Stimulated activated CD4-positive, alpha-beta T cell treated with anti-CD3 and anti-CD28 coated beads, Interleukin-4, amount 100 ng/mL, for 48 hours (primary cell): ENCODE results near the gene SHKBP1.
"Not testable (repeated sequence)": the region's sequence is repeated elsewhere in the genome, so short reads cannot be mapped to it uniquely, and the experiment has no call there.

Experiments used
- DNase-seq, 2 donors: peaks; one replicate each; pipeline ENCODE4 v3.0.0-alpha.2; 2020; ENCODE audit warnings: low read depth in 2 of 2

The SHKBP1 gene

DNA sequence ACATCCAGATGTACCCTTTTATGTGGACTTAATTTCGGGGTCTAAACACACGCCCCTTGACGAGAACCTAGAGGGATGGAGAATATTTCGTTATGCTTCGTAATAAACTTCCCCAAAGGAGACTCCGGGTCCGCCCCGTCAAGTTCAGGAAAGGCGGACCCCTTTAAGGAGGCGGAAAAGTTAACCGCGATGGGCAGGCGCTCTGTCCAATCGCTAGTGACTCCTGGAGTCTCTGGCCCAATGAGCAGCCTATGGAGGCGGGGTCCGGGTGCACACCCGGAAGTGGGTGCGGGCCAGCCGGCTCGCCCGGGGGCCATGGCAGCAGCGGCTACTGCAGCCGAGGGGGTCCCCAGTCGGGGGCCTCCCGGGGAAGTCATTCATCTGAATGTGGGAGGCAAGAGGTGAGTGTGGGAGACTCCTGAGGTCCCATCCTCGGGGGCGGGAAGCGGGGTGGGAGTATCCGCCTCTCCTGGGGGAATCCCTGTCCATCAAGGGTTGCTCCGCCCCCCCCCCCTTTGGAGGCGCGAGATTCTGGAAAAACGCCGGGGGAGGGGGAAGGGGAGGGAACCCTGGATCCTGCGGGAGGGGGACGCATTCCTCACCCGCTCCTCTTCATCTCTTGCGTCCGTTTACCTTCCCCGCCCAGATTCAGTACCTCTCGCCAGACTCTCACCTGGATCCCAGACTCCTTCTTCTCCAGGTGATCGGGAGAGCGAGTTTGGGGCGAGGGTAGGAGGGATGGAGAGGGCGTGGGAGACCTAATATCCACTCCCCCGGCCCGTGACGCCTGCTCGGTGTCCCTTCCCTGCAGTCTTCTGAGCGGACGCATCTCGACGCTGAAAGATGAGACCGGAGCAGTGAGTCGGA is at the start of gene SHKBP1:
SHKBP1 (plus strand) TSS at position 289 of the 867 bp plus-strand sequence; CDS start at position 316, 27 bp downstream.
- peak; percentile 84 to 91 for DNase-seq

DNA sequence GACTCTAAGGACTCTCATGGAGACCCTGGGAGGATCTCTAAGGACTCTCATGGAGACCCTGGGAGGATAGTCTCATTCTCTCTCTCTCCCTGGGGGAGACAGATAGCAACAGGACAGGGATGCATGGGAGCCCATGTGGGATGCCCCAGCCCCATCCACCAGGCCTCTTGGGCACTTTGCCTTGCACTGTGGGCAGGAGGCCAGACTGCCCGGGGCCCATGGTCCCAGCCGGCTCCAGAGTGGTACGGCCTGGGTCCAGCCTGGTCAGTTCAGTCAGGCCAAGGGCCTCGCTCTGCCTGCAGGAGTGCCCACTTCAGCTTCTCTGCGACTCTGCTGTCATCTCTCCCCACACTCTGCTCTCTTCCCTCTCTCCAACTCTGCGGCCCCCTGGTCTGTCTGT is 48.6 kb upstream of the SHKBP1 start:
- DNase-seq: no peak

DNA sequence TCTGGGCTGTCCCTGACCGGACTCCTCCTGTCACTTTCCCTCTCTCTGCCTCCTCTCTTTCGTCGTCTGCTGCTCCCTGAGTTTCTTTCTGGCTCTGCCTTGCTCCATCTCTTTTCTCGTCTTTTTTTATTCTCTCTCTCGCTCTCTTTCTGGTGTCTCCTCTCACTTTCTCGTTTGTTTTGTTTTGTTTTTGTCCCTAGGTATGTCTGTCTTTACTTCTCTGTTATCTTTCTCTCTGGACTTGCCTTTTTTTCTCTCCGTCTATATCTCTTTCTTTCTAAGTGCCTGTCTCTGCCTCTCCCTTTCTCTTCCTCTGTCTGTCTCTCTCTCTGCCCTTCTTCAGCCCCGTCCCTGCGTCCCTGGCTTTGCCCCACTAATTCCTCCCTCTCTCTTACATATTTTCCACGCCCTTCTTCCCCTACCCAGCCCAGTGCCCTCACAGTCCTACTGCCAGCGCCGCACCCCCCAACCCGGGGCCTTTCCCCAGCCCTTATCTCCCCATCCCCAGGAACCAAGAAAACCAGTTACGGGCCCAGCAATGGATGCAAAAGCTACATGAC is 48.1 kb upstream of the SHKBP1 start:
- no peak for DNase-seq

DNA sequence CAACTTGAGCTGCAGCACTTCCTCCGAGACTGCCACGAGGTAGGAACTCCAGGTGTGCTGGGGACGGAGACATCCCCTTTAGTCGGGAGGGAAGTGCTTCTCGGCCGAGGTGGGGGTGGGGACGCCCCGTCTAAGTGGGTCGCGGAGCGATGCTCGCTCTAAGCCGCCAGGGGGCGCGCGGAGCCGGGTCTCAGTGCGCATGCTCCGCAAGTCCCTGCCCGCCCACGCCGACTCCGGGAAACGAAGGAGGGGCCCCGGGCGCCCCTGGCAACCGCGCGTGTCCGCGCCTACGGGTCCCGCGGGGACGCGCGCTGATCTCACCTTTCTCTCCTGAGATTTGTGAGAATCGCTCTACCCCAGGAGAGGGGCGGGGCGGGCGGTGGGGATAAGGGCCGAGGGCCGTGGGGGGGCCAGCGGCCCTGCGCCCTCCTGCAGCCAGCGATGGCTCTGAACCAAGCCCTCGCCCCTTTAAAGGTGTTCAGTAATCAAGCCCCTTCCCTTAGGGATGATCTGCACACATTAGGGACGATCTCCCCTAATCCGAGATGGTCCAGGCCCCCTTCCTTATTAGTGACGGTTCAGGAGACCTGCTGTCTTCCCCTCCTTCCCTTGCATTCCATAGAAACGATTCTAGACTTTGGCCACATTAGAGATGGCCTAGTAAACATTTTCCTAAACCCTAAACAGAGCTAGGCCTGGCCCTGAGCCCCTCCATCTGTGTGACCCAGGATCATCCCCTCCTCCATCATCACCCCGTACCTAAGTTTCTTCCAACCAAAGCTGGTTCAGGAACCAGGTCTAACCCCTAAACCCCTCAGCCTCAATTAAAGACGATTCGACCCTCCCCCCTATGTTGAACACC is 47.3 kb upstream of the SHKBP1 start:
- DNase-seq: peak; percentile 79 to 90

GRCh38 chr19:40530091-40530901 is 46.4 kb upstream of the SHKBP1 start:
- no peak for DNase-seq

DNA sequence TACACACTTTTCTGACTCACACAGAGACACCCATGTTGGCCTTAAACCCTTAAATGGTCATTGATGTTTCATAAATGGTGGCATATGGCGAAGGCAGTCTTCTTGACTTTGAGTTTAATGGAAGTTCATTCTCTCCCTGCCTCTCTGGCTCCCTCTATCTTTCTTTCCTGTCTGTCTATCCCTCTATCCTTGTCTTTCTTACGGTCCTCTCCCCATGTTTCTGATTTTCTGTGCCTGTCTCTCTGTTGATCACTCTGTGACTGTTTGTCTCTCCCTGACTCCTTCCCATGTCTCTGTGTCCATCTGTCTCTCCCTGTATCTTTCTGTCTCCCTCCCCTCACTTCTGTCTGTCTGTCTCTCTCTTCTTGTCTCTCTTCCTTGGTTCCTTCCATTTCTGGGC is 43.2 kb upstream of the SHKBP1 start:
- DNase-seq: no peak

GRCh38 chr19:40534148-40534547 is 42.5 kb upstream of the SHKBP1 start:
- no peak for DNase-seq

DNA sequence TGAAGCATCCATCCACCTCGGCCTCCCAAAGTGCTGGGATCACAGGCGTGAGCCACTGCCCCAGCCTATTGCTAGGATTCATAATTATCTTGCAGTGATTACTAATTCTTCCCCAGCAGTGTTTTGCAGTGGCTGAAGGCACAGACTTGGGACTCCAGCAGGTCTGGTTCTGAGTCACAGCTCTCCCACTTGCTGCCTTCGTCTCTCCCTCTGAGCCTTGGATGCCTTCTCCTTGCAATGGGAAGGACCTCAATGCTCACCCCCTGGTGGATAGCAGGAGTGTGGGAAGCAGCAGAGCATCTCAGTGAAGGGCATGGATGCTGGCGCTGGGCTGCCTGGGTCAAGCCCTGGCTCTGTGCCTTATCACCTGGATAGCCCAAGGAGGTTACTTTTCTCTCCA is 37.6 kb upstream of the SHKBP1 start:
- DNase-seq: no peak

DNA sequence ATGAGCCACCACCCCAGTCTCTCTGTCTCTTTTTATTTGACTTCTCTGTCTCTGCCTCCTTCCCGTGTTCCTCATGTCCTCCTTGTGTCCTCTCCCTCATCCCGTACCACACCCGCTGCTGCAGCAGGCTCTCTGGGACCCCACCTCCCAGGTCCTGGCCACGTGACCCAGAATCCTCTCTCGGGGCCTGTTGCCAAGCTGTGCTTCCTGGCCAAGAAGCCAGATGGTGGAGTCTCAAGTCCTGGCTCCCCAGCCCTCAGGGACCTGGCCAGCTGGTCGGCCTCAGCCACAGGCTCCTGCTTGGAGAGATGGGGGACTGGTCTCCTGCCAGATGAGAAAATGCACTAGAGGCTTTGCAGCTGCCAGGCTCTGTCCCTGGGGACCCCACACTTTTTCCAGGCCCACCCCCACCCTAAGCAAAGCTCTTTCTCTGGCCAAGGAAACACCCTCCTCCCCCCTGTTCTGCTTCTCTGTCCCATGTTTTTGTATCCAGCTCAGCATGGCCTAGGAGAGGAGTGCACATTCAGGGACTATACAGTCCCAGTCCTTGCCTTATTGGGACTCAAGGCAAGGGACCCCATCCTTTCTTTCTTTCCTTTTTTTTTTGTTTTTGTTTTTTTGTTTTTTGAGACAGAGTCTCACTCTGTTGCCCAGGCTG is 34.3 kb upstream of the SHKBP1 start:
- no peak for DNase-seq

GRCh38 chr19:40543029-40543597 is 33.6 kb upstream of the SHKBP1 start:
- DNase-seq: no peak

GRCh38 chr19:40546153-40546841 is 30.4 kb upstream of the SHKBP1 start:
- DNase-seq: not testable (repeated sequence)

DNA sequence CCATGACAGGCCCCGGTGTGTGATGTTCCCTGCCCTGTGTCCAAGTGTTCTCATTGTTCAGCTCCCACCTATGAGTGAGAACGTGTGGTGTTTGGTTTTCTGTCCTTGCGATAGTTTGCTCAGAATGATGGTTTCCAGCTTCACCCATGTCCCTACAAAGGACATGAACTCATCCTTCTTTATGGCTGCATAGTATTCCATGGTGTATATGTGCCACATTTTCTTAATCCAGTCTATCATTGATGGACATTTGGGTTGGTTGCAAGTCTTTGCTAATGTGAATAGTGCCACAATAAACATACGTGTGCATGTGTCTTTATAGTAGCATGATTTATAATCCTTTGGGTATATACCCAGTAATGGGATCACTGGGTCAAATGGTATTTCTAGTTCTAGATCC is 29.5 kb upstream of the SHKBP1 start:
- DNase-seq: not testable (repeated sequence)

DNA sequence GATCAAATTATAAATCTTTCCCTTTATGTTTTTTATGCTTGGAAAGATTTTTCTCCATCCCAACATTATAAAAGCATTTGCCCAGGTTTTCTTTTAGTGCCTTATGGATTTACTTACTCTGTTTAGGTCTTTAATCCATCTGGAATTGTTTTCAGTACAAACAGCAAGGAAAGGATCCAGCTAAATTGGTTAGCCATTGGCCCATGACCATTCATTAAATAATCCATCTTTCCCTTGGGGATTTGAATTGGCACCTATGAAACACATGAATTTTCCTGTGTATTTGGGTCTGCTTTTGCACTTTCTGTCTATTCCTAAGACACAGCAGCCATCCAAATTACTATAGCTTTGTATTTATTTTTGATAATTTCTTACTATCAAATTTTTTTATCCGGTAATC is 28.8 kb upstream of the SHKBP1 start:
- no peak for DNase-seq

GRCh38 chr19:40549007-40549708 is 27.5 kb upstream of the SHKBP1 start:
- peak; percentile 70 to 78 for DNase-seq

GRCh38 chr19:40550951-40551350 is 25.7 kb upstream of the SHKBP1 start:
- DNase-seq: no peak

DNA sequence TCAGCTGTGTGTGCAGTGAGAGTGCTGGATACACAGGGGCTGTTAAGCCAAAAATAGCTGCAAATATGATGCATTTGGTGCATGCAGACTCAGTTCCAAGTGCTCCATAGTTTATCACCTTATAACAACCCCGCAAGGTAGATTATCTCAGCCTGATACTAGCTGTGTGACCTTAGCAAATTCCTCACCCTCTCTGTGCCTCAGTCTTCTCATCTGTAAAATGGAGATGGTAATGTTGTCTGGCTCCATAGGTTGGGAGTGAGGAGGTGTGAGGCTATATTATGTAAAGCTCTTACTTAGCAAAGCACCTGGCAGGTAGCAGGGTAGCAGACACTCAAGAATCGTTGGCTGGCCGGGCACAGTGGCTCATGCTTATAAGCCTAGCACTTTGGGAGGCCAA is 23.8 kb upstream of the SHKBP1 start:
- DNase-seq: no peak

GRCh38 chr19:40553885-40554857 is 22.5 kb upstream of the SHKBP1 start:
- DNase-seq: no peak

GRCh38 chr19:40555978-40556689 is 20.5 kb upstream of the SHKBP1 start:
- DNase-seq: no peak
